GM12872 (cell line): ENCODE data around the gene OR10J1.

Experiments used
- TF ChIP-seq, protein P1 (sequence below): IDR thresholded peaks from 3 replicates; pipeline ENCODE4 v1.5.1; 2011; ENCODE audit warnings: low read depth, mild to moderate bottlenecking, low read length, moderate library complexity; ENCODE audit not compliant: insufficient read depth

OR10J1 gene

DNA sequence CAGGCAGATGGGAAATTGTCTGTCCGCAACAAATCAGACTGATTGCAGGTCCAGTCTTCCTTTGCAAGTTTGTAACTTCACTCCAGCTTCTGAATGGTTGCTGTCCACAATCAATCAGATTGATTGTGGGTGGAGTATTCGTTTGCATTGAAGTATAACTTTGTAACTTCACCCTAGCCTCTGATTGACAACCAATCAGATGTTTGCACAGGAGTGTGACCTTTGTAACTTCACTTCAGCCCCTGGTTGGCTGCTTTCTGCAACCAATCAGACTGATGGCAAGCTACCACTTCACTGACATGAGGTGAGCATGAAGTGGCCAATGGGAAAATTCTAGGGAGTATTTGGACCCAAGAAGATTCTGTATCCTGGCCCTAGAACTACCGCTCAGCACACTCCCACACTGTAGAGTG is 25.7 kb downstream of the OR10J1 start:
- TF ChIP-seq, protein P1, sequence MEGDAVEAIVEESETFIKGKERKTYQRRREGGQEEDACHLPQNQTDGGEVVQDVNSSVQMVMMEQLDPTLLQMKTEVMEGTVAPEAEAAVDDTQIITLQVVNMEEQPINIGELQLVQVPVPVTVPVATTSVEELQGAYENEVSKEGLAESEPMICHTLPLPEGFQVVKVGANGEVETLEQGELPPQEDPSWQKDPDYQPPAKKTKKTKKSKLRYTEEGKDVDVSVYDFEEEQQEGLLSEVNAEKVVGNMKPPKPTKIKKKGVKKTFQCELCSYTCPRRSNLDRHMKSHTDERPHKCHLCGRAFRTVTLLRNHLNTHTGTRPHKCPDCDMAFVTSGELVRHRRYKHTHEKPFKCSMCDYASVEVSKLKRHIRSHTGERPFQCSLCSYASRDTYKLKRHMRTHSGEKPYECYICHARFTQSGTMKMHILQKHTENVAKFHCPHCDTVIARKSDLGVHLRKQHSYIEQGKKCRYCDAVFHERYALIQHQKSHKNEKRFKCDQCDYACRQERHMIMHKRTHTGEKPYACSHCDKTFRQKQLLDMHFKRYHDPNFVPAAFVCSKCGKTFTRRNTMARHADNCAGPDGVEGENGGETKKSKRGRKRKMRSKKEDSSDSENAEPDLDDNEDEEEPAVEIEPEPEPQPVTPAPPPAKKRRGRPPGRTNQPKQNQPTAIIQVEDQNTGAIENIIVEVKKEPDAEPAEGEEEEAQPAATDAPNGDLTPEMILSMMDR = no peak

DNA sequence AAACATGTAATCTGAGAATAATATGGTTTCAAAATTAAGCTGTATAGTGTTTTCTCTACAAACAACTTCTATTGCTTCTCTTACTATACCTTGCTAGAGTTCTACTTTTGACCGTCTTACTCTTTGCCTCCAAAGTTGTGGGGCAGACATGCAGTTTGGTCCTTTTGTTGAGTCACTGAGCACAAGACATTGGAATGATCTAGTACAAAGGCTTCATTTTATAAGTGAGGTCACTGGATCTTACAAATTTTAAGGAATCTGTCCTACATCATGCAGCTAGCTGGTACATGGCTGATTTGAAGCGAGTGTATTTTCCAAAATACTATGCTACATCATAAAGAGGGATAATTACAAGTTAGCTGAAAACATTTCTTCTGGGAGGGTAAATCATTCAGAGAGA is 28.8 kb downstream of the OR10J1 start:
- TF ChIP-seq, protein P1 = no peak

DNA sequence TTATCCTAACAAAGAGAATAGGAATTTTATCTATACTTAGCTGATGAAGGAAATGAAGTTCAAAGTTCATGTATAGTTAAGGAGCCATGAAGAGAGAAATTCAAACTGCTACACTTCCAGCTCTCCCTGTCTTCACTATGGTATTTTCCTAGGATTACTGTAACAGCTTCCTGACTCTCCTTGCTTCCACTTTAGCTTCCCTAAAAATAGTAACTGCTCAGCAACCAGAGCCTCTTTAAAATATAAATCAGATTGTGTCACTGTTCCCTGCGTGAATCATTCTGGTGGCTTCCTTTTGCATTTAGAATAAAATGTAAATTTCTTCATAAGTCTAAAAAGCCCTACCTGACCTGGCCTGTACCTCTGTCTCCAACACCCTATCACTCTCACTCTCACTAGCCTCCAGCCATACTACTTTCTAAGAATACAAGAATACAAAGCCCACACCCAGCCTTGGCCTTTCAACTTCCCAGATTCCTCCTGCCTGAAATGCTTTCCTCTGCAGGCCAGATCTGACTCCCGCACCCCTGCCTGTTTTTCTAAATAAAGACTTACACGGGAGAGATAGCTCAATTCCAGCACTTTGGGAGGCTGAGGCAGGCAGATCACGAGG is 30.5 kb downstream of the OR10J1 start:
- TF ChIP-seq, protein P1 = no peak

DNA sequence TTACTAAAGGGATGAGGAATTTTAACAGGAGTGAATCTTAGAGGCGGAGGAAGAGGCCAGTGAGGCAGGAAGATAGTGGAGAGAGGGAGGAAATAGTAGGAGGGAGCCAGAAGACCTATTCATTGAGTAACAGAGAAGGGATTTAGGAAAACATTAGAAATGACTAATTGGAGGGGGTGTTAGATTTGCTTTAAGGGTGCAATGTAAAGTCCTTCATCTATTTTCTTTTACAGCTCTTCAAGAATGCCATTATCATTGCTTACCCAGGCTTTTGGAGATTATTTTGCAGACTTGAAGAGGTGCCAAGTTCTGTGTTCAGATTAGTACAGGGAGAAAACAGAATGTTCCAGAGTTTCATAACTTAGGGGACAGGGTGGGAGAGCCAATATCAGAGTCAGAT is 33.8 kb downstream of the OR10J1 start:
- TF ChIP-seq, protein P1 = no peak

DNA sequence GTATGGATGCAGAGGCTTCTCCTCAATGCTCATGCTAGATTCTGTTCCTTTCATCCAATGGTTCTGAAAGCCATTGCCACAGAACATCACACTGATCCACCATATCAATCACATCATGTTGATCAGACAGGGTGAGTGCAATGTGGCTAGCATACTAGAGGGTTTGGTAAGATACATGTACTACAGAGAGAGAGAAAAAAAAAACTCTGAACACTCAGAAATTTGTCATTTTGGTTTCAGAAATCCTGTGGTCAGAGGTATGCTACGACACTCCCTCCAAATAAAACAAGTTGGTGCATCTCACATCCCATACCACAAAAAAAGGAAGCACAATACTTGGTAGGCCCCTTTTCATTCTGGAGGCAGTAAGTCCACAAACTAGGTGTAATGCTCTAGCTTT is 35.4 kb downstream of the OR10J1 start:
- TF ChIP-seq, protein P1 = no peak

DNA sequence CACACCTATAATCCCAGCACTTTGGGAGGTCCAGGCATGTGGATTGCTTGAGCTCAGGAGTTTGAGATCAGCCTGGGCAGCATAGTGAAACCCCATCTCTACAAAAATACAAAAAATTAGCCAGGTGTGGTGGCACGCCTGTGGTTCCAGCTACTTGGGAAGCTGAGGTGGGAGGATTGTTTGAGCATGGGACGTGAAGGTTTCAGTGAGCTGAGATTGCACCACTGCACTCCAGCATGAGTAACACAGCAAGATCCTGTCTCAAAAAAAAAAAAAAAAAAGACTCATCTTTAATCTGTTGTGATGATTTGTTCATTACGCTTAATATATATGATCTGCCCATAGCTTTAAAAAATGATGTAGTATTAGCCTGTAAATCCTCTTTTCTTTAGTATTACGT is 44.0 kb downstream of the OR10J1 start:
- TF ChIP-seq, protein P1 = no peak
